Cardiac fibroblast (primary cell): ENCODE measurements around the gene OR5D16.
"Not testable (repeated sequence)": the region's sequence is repeated elsewhere in the genome, so short reads cannot be mapped to it uniquely, and the experiment has no call there.

ENCODE experiments used
- DNase-seq, 2 donors: peaks; one replicate each; pipeline versions ENCODE4 v3.0.0 to v3.0.0-alpha.2; 2010; ENCODE audit warnings: low read depth in 2 of 2
- H3K4me3 ChIP-seq, 2 donors: replicated peaks in 1 of 2; 1 replicate in 1 of 2; 2 replicates in 1 of 2; pipeline ENCODE4 v1.5.1; 2011; ENCODE audit warnings: low read depth in 2 of 2, low read length in 2 of 2, mild to moderate bottlenecking in 2 of 2, moderate library complexity in 1 of 2
- CTCF ChIP-seq: IDR thresholded peaks from one replicate; pipeline ENCODE4 v1.5.1; 2011; ENCODE audit warnings: low read depth, mild to moderate bottlenecking, low read length, inconsistent platforms

OR5D16 gene

GRCh38 chr11:55826919-55827318 is 11.6 kb upstream of the OR5D16 start, which contains the start of gene OR5L2:
TSS of gene OR5L2 (plus strand) at chr11:55827219. CDS start at chr11:55827219, 0 bp downstream.
- DNase-seq: no peak
- no peak within 1 kb of the TSS for H3K4me3 ChIP-seq
- TF ChIP-seq CTCF: no peak

- DNase-seq: no peak
- TF ChIP-seq CTCF: no peak
- no peak overlapping the region for H3K4me3 ChIP-seq
Observed at GRCh38 chr11:55847453-55847852, 8.9 kb downstream of the OR5D16 start.

GRCh38 chr11:55849037-55849436 is 10.5 kb downstream of the OR5D16 start:
- DNase-seq: no peak
- TF ChIP-seq CTCF: no peak
- no peak overlapping the region for H3K4me3 ChIP-seq

GRCh38 chr11:55852141-55852540 is 13.6 kb downstream of the OR5D16 start:
- H3K4me3 ChIP-seq: no peak overlapping the region
- TF ChIP-seq CTCF: no peak
- no peak for DNase-seq

- no peak for TF ChIP-seq CTCF
- no peak overlapping the region for H3K4me3 ChIP-seq
- DNase-seq: no peak
Observed at GRCh38 chr11:55854704-55855103, 16.2 kb downstream of the OR5D16 start.

GRCh38 chr11:55867354-55867753 is 28.8 kb downstream of the OR5D16 start:
- not testable (repeated sequence) for H3K4me3 ChIP-seq, DNase-seq

GRCh38 chr11:55872731-55873130 is 34.2 kb downstream of the OR5D16 start:
- DNase-seq, H3K4me3 ChIP-seq: not testable (repeated sequence)

- not testable (repeated sequence) for H3K4me3 ChIP-seq, DNase-seq
Observed at GRCh38 chr11:55873146-55873545, 34.6 kb downstream of the OR5D16 start.

GRCh38 chr11:55882997-55883396 is 44.4 kb downstream of the OR5D16 start, which contains the start of gene TRIM51:
TSS of gene TRIM51 (plus strand) at chr11:55883297. CDS start at chr11:55885429, 2,132 bp downstream.
- not testable (repeated sequence) for H3K4me3 ChIP-seq

GRCh38 chr11:55884995-55885394 is 46.4 kb downstream of the OR5D16 start:
- not testable (repeated sequence) for DNase-seq, H3K4me3 ChIP-seq

More at GRCh38 chr11:55882997-55883396, 44.4 kb downstream of the OR5D16 start, which contains the start of gene TRIM51:
- not testable (repeated sequence) for DNase-seq

- DNase-seq, H3K4me3 ChIP-seq: not testable (repeated sequence)
Observed at GRCh38 chr11:55885481-55885880, 46.9 kb downstream of the OR5D16 start.
